WERI-Rb-1 (cell line): ENCODE results near the gene CST5.

ENCODE experiments used
- DNase-seq: peaks from one replicate; pipeline ENCODE4 v3.0.0-alpha.2; 2020
- H3K27ac ChIP-seq: fragments of 250-450 bp; sonication (Bioruptor Pico); 2 replicates; pipeline ENCODE4 v1.5.1; 2020; ENCODE audit warnings: mild to moderate bottlenecking, moderate library complexity
- H3K27me3 ChIP-seq: fragments of 250-450 bp; sonication (Bioruptor Pico); 2 replicates; pipeline ENCODE4 v1.5.1; 2021; ENCODE audit warnings: mild to moderate bottlenecking, low read depth, moderate library complexity; ENCODE audit not compliant: insufficient read depth, severe bottlenecking
- H3K36me3 ChIP-seq: fragments of 250-450 bp; sonication (Bioruptor Pico); 2 replicates; pipeline ENCODE4 v1.5.1; 2020; ENCODE audit warnings: mild to moderate bottlenecking, moderate library complexity
- H3K4me3 ChIP-seq: 2 replicates; pipeline ENCODE4 v1.5.1; 2011; ENCODE audit warnings: low read depth, mild to moderate bottlenecking, control low read depth, low read length
- H3K9me3 ChIP-seq: fragments of 250-450 bp; sonication (Bioruptor Pico); 2 replicates; pipeline ENCODE4 v1.5.1; 2021; ENCODE audit warnings: mild to moderate bottlenecking, moderate library complexity; ENCODE audit not compliant: severe bottlenecking
- TF ChIP-seq, protein P1 (sequence below): IDR thresholded peaks from 2 replicates; pipeline ENCODE4 v1.5.1; 2011; ENCODE audit warnings: low read depth, mild to moderate bottlenecking, control low read depth, inconsistent platforms, low read length

CST5 gene

DNA sequence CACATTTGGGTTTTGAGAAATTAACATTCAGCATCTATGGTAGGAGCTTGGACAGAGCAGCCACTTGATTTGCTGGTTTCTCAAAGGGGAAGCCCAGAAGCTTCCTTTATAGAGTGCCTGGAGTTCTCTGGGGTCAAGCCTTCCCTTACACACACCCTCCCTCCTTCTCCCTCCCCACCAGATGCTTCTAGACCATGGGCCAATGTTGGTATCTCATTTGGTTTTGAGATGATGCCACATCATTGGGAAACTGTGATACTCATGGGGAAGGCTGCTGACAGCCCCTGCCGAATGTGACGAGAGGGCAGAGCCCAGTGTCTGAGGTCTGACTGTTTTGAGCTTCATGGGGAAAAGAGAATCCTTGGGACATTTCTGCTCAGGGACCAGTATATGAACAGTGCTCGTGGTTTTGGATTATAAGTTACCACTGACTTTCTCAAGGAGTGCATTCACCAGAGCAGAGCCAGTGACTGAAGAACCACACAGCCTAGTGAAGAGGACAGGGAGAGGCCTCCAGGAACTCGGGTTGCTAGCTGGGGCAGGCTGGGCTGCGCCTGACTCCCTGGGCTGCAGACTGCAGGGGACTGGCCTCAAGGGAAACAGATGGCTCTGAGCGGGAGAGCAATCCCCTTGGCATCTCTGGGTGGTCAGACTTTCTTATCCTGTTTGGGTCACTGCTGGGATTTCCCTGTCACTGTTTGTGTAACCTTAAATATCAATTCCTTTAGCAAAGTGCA lies 46.4 kb upstream of the CST5 start:
- Histone ChIP-seq H3K4me3 (no peak overlapping the region), H3K36me3 (no peaks in the 10 kb centered on the region), H3K9me3 (no peaks in the 10 kb centered on the region), H3K27me3 (no peaks in the 10 kb centered on the region), H3K27ac (peak overlapping the region; percentile 39)
- TF ChIP-seq, protein P1, sequence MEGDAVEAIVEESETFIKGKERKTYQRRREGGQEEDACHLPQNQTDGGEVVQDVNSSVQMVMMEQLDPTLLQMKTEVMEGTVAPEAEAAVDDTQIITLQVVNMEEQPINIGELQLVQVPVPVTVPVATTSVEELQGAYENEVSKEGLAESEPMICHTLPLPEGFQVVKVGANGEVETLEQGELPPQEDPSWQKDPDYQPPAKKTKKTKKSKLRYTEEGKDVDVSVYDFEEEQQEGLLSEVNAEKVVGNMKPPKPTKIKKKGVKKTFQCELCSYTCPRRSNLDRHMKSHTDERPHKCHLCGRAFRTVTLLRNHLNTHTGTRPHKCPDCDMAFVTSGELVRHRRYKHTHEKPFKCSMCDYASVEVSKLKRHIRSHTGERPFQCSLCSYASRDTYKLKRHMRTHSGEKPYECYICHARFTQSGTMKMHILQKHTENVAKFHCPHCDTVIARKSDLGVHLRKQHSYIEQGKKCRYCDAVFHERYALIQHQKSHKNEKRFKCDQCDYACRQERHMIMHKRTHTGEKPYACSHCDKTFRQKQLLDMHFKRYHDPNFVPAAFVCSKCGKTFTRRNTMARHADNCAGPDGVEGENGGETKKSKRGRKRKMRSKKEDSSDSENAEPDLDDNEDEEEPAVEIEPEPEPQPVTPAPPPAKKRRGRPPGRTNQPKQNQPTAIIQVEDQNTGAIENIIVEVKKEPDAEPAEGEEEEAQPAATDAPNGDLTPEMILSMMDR = no peak
- DNase-seq = peak; percentile 40

DNA sequence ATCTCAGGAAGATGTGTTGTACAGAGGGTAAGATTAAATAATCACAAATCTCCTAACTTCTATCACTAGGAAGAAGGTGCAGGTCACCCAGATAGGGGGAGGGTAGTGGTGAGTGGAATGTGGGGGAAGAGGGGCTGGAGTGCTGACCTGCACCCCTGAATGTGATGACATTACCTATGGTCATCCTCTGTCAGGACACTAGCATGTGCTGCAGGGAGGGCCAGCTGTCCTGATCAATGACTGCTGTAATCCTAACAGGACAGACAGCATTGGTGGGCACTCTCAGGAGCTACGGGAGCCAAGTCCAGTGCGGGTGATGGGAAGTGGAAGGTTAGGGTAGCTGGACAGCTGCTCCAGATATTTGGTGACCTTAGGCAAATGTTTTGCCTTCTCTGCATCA lies 45.2 kb upstream of the CST5 start:
- Histone ChIP-seq H3K4me3 (no peak overlapping the region), H3K9me3 (no peaks in the 10 kb centered on the region), H3K27me3 (no peaks in the 10 kb centered on the region), H3K27ac (no peak overlapping the region), H3K36me3 (no peaks in the 10 kb centered on the region)
- DNase-seq = no peak
- TF ChIP-seq, protein P1 = no peak

DNA sequence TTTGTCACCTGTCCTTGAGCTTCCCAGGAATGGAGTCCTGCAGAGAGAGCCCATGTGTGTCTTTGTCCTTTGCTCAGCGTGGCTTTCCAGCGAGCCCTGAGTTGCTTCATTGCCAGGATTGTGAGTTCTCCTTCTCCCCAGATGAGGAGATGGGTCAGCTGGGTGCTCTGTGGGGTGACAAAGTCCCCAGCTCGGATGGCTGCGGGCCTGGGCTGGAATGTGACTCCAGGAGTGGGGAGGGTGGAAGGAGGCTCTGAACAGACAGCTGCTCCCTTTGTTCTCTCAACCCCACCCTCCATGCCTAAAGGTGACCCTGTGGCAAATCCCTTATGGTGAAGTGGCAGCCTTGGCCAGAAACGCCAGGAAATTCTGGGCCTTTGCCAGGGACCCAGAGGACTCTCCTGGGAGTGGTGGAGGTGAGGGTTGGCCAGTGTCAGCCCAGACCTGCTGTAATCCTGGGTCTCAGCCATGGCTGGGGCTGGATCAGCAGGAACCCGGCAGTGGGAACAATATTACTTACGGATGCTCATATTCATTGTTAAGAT lies 44.4 kb upstream of the CST5 start:
- TF ChIP-seq, protein P1 = no peak
- DNase-seq = no peak
- H3K36me3 ChIP-seq = no peaks in the 10 kb centered on the region
- H3K27me3 ChIP-seq = no peaks in the 10 kb centered on the region
- H3K9me3 ChIP-seq = no peaks in the 10 kb centered on the region
- H3K27ac ChIP-seq = peak overlapping the region; percentile 13; the same call in 1 of the 2 replicates
- H3K4me3 ChIP-seq = no peak overlapping the region

DNA sequence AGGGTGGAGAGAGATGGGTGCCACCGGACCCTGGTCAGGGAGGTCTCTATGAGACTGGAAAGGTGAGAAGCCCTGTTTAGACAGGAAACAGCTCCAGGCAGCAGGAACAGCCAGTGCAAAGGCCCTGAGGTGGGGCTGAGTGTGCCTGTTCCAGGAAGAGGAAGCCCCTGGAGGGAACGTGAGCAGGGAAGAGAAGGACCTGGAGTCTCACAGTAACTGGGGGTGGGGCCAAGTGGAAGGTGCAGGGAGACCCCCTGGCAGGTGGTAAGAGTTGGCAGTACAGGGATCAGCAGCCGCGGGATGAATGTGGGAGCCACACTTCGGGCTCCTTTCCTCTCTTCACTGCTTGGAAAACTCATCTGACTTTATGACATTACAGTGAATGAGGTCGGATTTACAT lies 43.8 kb upstream of the CST5 start:
- no peak overlapping the region for H3K4me3 ChIP-seq
- no peak for DNase-seq
- H3K27me3 ChIP-seq = no peaks in the 10 kb centered on the region
- no peaks in the 10 kb centered on the region for H3K36me3 ChIP-seq
- H3K9me3 ChIP-seq = no peaks in the 10 kb centered on the region
- no peak overlapping the region for H3K27ac ChIP-seq
- TF ChIP-seq, protein P1 = no peak

DNA sequence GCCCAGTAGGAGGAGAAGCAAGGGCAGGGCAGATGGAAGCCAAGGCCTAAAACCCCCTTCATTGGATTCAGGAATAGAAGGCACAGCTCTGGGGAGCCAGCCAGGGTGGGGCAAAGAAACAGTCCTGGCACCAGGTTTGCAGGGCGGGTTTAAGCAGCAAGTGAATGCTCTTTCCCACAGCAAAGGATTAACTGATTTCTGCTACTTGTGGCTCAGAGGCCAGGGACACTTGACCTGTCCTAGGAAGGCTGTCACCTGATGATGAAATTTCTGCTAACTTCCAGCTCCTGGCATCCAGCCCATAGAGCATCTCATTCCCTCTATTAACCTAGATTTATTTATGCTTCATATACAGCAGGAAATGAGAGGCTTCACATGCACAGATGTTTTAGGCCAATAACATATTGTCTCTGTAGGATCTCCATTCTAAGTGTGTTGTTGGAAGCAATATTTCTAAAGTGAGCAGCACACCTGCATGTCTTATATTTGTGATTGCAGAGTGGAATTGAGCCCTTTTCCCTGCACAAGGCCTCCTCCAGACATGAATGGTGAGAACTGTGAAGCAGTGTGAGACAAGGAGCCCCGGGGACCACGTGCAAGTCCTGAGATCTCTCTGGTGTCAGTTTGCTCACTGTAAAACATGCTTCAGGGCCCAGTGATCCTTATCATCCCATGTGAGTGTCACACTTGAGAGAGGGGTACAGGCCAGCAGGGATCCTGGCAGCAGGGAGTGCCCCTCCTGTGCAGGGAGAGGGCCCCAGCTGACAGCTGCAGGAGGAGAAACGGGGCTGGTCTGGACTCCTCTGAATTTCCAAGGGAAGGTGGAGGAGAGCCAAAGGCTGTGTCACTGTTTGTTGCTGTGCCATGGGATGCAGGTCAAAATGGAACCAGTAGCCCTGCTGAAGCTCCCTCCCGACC lies 41.1 kb upstream of the CST5 start:
- H3K27ac ChIP-seq = peak overlapping the region; percentile 55
- TF ChIP-seq, protein P1 = no peak
- no peaks in the 10 kb centered on the region for H3K36me3 ChIP-seq
- H3K27me3 ChIP-seq = no peaks in the 10 kb centered on the region
- DNase-seq = peak; percentile 19
- no peaks in the 10 kb centered on the region for H3K9me3 ChIP-seq
- no peak overlapping the region for H3K4me3 ChIP-seq
